Natural killer cell (primary cell): ENCODE measurements around the gene UGT2B10. TPM values are rescaled to one million over a fixed set of nuclear protein-coding genes. Genes with fewer than 3 reads are reported as not detected.

Source experiments
- total RNA-seq, 4 donors: library from RNA; stranded (reverse); fragments of 120-200 nt in 1 of 4; gene quantifications; one replicate each; pipeline versions ENCODE4 v1.2.3 to v1.2.4, GENCODE V29; 2013 to 2022

UGT2B10 gene
- total RNA-seq, 3 donors from 2014 or later (not counting 1 experiment from before 2014, with no cell fraction given), result not detected

Other genes starting within 250 kb of the UGT2B10 start
- gene UGT2B17, start 239.7 kb upstream of the UGT2B10 start, total RNA-seq, result under 1 TPM in 1 of 3 donors, not detected in 2; 0.28 TPM
- not detected for gene UGT2B15, start 145.3 kb upstream of the UGT2B10 start, total RNA-seq
- gene UGT2A3, start 135.8 kb downstream of the UGT2B10 start, total RNA-seq, result not detected